Measurements from ENCODE around the gene JAGN1.
"Not testable (repeated sequence)": the region's sequence is repeated elsewhere in the genome, so short reads cannot be mapped to it uniquely, and the experiment has no call there.

Gene JAGN1

GRCh38 chr3:9928158-9928557 is 37.7 kb downstream of the JAGN1 start:
- DNase-seq: no peak

GRCh38 chr3:9930804-9931418 is 40.5 kb downstream of the JAGN1 start:
- DNase-seq: no peak

GRCh38 chr3:9932535-9932842 is 42.1 kb downstream of the JAGN1 start:
- no peak for DNase-seq

DNA sequence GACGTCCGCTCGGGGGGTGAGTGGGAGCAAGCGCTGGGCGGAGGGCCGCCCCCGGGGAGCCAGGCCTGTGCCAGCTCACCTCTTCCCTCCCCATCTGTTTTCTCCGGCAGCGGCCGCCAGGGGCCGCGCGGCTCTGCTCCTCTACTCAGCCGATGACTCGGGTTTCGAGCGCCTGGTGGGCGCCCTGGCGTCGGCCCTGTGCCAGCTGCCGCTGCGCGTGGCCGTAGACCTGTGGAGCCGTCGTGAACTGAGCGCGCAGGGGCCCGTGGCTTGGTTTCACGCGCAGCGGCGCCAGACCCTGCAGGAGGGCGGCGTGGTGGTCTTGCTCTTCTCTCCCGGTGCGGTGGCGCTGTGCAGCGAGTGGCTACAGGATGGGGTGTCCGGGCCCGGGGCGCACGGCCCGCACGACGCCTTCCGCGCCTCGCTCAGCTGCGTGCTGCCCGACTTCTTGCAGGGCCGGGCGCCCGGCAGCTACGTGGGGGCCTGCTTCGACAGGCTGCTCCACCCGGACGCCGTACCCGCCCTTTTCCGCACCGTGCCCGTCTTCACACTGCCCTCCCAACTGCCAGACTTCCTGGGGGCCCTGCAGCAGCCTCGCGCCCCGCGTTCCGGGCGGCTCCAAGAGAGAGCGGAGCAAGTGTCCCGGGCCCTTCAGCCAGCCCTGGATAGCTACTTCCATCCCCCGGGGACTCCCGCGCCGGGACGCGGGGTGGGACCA is 42.6 kb downstream of the JAGN1 start:
- DNase-seq: peak; percentile 37

GRCh38 chr3:9933561-9934234 is 43.3 kb downstream of the JAGN1 start, which contains the start of gene CRELD1:
CRELD1 (plus strand) TSS chr3:9933834; CDS start chr3:9934439, 605 bp downstream.
- peak; percentile 61 for DNase-seq

DNA sequence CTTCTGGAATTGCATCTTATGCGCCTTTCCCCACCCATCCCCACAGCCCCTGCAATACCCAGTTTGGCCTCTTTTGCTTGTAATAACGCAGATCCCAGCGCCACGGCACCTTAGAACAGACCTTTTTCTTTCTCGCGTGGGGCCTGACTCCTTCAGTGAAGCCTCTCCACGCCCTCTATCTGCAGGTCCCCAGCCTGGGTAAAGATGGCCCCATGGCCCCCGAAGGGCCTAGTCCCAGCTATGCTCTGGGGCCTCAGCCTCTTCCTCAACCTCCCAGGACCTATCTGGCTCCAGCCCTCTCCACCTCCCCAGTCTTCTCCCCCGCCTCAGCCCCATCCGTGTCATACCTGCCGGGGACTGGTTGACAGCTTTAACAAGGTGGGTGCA is 43.8 kb downstream of the JAGN1 start:
- no peak for DNase-seq

- DNase-seq: no peak
Observed at GRCh38 chr3:9934993-9935392, 44.6 kb downstream of the JAGN1 start.

GRCh38 chr3:9935966-9936510 is 45.6 kb downstream of the JAGN1 start:
- no peak for DNase-seq

GRCh38 chr3:9937486-9938238 is 47.3 kb downstream of the JAGN1 start:
- DNase-seq: no peak

GRCh38 chr3:9938966-9939365 is 48.6 kb downstream of the JAGN1 start:
- no peak for DNase-seq

DNA sequence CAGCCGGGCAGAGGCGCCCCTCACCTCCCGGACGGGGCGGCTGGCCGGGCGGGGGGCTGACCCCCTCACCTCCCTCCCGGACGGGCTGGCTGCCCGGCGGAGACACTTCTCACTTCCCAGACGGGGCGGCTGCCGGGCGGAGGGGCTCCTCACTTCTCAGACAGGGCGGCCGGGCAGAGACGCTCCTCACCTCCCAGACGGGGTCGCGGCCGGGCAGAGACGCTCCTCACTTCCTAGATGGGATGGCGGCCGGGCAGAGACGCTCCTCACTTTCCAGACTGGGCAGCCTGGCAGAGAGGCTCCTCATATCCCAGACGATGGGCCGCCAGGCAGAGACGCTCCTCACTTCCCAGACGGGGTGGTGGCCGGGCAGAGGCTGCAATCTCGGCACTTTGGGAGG is 49.5 kb downstream of the JAGN1 start:
- not testable (repeated sequence) for DNase-seq

- no peak for DNase-seq
Observed at GRCh38 chr3:9940746-9941145, 50.3 kb downstream of the JAGN1 start.

DNA sequence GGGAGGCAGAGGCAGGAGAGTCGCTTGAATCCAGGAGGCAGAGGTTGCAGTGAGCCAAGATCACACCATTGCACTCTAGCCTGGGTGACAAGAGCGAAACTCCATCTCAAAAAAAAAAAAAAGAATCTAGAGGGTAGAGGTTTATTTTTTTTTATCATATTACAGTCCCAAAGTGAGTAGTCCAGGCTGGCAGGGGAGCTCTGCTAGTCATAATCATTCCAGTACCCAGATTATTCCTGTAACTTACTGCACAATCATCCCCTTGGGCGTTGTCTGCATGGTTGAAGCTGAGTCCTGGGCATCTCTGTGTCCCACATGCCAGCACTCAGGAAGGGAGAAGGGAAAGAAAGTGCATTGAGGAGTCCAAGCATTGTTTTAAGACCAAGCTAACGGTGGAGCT is 51.8 kb downstream of the JAGN1 start:
- DNase-seq: no peak

DNA sequence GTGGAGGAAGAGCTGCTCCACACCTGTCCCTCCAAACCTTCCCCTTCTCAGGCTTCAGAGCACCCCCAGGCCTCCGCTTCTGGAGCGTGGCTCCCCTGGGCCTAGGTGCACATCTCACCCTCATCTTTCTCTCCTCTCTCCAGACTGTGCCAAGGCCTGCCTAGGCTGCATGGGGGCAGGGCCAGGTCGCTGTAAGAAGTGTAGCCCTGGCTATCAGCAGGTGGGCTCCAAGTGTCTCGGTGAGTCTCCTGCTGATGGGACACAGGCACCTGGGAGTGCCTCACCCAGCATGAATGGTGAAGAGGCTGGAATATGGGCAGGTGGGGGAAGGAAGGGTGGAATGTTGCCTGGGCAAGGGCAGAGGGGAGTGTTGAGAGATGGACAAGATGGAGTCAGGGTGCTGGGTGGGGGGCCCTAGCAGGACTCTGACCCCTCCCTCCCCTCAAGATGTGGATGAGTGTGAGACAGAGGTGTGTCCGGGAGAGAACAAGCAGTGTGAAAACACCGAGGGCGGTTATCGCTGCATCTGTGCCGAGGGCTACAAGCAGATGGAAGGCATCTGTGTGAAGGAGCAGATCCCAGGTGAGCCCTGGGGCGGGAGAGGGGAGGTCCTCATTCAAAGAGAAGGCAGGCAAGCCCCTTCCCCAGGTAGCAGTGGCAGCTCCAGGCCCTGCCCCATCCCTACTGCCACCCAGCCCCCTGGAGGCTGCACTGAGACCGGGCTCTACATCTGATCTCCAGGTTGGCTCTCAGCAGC is 52.7 kb downstream of the JAGN1 start:
- no peak for DNase-seq

Measured in NCI-H510A (cell line).